Immature natural killer cell (primary cell): ENCODE measurements around the gene MED13L. TPM values are rescaled to one million over a fixed set of nuclear protein-coding genes. Genes with fewer than 3 reads are reported as not detected.
A peak's percentile ranks its signal among the peaks of the same experiment; 100 is the strongest.
"Not testable (repeated sequence)": the region's sequence is repeated elsewhere in the genome, so short reads cannot be mapped to it uniquely, and the experiment has no call there.

Source experiments
- DNase-seq, 3 donors: peaks; one replicate each; pipeline ENCODE4 v3.0.0; 2022; ENCODE audit warnings: mixed read lengths in 1 of 3
- H3K27ac Mint-ChIP-seq, 6 donors: one replicate each; pipeline ENCODE4 v1.8.0; 2020; ENCODE audit warnings: mixed read lengths in 6 of 6, mild to moderate bottlenecking in 5 of 6, inconsistent platforms in 4 of 6, moderate library complexity in 3 of 6
- H3K27me3 Mint-ChIP-seq, 3 donors: one replicate each; pipeline ENCODE4 v1.8.0; 2020 to 2021; ENCODE audit warnings: low read depth in 3 of 3, mild to moderate bottlenecking in 3 of 3, mixed read lengths in 3 of 3, moderate library complexity in 3 of 3, inconsistent platforms in 1 of 3
- H3K36me3 Mint-ChIP-seq, 3 donors: one replicate each; pipeline ENCODE4 v1.8.0; 2020; ENCODE audit warnings: mixed read lengths in 3 of 3, inconsistent platforms in 2 of 3, mild to moderate bottlenecking in 2 of 3
- H3K4me1 Mint-ChIP-seq, 2 donors: one replicate each; pipeline ENCODE4 v1.8.0; 2020; ENCODE audit warnings: inconsistent platforms in 2 of 2, mild to moderate bottlenecking in 2 of 2, mixed read lengths in 2 of 2, moderate library complexity in 1 of 2
- H3K4me3 Mint-ChIP-seq, 5 donors: one replicate each; pipeline ENCODE4 v1.8.0; 2020; ENCODE audit warnings: mild to moderate bottlenecking in 5 of 5, mixed read lengths in 5 of 5, inconsistent platforms in 3 of 5, moderate library complexity in 3 of 5
- H3K9me3 Mint-ChIP-seq, 6 donors: one replicate each; pipeline ENCODE4 v1.8.0; 2020; ENCODE audit warnings: mild to moderate bottlenecking in 6 of 6, mixed read lengths in 6 of 6, inconsistent platforms in 4 of 6, moderate library complexity in 3 of 6
- polyA plus RNA-seq, 3 donors: library from polyadenylated mRNA; unstranded; fragments of 300-500 nt; fragmentation: Illumina TruSeq; gene quantifications; one replicate each; pipeline ENCODE4 v1.2.3, GENCODE V29; 2021

MED13L gene
- polyA plus RNA-seq, 3 donors from 2014 or later, result 2.3 to 10.3 (median 4.9) TPM

DNA sequence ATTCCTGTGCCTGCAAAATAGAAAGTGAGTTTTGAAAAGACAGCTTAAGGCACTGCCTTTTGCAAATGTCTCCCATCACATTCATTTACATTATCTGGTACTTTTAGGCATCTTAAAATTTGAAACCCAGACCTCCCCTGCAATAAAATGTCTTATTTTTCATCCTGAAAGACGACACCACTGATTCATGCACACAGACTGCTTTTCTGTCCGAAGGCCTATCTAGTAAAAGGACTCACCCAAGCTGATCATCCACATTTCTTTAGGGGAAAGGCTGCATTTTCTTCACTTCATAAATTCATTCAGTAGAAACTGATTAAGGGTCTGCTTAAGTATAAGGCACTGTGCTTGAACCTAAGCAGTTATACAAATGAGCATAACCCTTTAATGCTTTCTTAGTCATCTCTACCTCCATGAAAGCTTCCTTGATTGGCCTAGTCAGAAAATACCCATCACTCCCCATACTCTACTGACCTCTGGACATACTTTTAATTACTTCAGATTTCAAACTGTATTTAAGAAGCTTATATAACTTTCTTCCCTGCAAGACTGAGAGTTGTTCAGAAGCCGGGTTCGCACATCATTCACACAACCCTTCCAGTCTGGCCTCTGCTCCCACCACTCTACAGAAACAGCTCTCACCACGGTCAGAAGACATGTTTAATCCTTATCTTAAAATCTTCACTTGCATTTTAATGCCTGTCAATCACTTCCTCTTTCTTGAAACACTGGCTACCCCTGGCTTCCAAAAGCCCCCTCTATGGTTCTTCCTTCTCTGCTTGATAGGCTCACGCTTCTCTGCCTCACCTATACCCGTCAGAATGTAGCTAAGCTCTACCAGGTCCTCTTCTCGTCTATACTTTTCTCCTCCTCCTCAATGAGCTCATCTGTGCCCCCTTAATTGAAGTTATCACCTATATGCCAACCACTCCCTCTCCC lies 288.6 kb downstream of the MED13L start:
- DNase-seq, result no peak
- peaks cover 0 to 3% (median 2%) of the 10 kb centered on the region in 3 donors for H3K27me3 Mint-ChIP-seq
- H3K4me3 Mint-ChIP-seq, result no peak overlapping the region
- H3K36me3 Mint-ChIP-seq, result peaks cover 8 to 32% (median 28%) of the 10 kb centered on the region in 3 donors
- H3K9me3 Mint-ChIP-seq, result no peaks in the 10 kb centered on the region
- H3K27ac Mint-ChIP-seq, result peak overlapping the region; percentile 2 to 71 (median 46)
- H3K4me1 Mint-ChIP-seq, result peaks cover 20 to 25% of the 10 kb centered on the region in 2 donors

DNA sequence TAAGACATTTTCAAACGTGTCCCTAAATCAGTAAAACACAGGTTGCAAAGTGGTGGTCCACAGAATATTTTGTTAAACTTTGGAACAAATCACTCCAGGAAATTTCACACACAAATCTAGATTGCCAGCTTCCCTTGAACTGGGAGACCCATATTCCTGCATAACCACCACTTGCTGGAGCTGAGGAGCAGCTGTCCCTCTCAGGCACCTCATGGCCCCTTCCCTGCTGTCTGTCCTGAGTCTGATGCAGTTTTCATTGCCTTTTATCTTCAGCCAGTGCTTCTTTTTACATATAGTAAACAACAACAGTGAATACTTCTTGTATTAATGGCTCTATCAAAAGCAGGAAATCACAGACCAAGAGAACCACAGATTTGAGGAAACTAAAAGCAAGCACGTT lies 289.3 kb downstream of the MED13L start:
- DNase-seq, result no peak

GRCh38 chr12:115984616-115985015 lies 292.9 kb downstream of the MED13L start:
- Mint-ChIP-seq H3K9me3 (no peaks in the 10 kb centered on the region), H3K27me3 (peaks cover 0 to 2% (median 2%) of the 10 kb centered on the region in 3 donors), H3K4me3 (no peak overlapping the region), H3K4me1 (peaks cover 14 to 16% of the 10 kb centered on the region in 2 donors), H3K27ac (no peak overlapping the region), H3K36me3 (peaks cover 5 to 49% (median 34%) of the 10 kb centered on the region in 3 donors)
- no peak for DNase-seq

More for the DNA sequence above, 289.3 kb downstream of the MED13L start:
- peaks cover 20 to 25% of the 10 kb centered on the region in 2 donors for H3K4me1 Mint-ChIP-seq
- H3K4me3 Mint-ChIP-seq, result no peak overlapping the region
- no peaks in the 10 kb centered on the region for H3K9me3 Mint-ChIP-seq
- peak overlapping the region in 2 of 6 donors; percentile 23 to 58 for H3K27ac Mint-ChIP-seq
- H3K36me3 Mint-ChIP-seq, result peaks cover 8 to 34% (median 26%) of the 10 kb centered on the region in 3 donors
- H3K27me3 Mint-ChIP-seq, result peaks cover 0 to 3% (median 2%) of the 10 kb centered on the region in 3 donors

GRCh38 chr12:115983226-115983798 lies 294.2 kb downstream of the MED13L start:
- H3K27ac Mint-ChIP-seq, result no peak overlapping the region
- peaks cover 1 to 3% of the 10 kb centered on the region in 2 donors for H3K4me1 Mint-ChIP-seq
- H3K36me3 Mint-ChIP-seq, result peaks cover 5 to 55% (median 35%) of the 10 kb centered on the region in 3 donors
- peaks cover 0 to 2% (median 2%) of the 10 kb centered on the region in 3 donors for H3K27me3 Mint-ChIP-seq
- H3K4me3 Mint-ChIP-seq, result no peak overlapping the region
- no peak for DNase-seq
- H3K9me3 Mint-ChIP-seq, result no peaks in the 10 kb centered on the region

- Mint-ChIP-seq H3K27me3 (peaks cover 0 to 2% (median 0%) of the 10 kb centered on the region in 3 donors), H3K4me1 (peaks cover 0 to 2% of the 10 kb centered on the region in 2 donors), H3K4me3 (no peak overlapping the region), H3K9me3 (no peaks in the 10 kb centered on the region), H3K36me3 (peaks cover 5 to 56% (median 32%) of the 10 kb centered on the region in 3 donors), H3K27ac (no peak overlapping the region)
- DNase-seq, result no peak
Measured at GRCh38 chr12:115980339-115980738, 297.2 kb downstream of the MED13L start.

GRCh38 chr12:115979851-115980250 lies 297.6 kb downstream of the MED13L start:
- Mint-ChIP-seq H3K36me3 (peaks cover 5 to 61% (median 37%) of the 10 kb centered on the region in 3 donors), H3K27me3 (peaks cover 0 to 2% (median 0%) of the 10 kb centered on the region in 3 donors), H3K27ac (no peak overlapping the region), H3K9me3 (no peaks in the 10 kb centered on the region), H3K4me1 (peaks cover 0 to 2% of the 10 kb centered on the region in 2 donors), H3K4me3 (no peak overlapping the region)
- DNase-seq, result no peak

DNA sequence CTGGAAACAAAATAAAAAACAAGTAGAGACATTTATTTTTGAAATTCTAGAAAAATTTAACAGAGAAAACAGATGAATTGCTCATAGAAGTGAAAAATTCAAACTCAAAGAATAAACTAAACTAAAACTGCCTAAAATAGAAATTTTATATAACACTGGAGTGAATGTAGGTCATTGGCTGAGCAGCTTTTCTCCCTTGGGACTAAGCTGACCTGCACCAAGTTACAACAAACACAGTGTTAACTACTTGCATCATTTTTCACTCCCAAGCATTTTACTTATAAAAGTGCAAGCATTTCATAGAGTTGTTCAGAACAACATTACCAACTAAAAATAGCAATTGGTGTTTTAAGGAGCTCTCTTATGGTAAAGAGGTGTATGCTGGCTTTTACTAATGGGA lies 298.1 kb downstream of the MED13L start:
- H3K27me3 Mint-ChIP-seq, result peaks cover 0 to 2% (median 0%) of the 10 kb centered on the region in 3 donors
- no peak for DNase-seq
- H3K4me1 Mint-ChIP-seq, result peaks cover 0 to 2% of the 10 kb centered on the region in 2 donors
- H3K9me3 Mint-ChIP-seq, result no peaks in the 10 kb centered on the region
- no peak overlapping the region for H3K27ac Mint-ChIP-seq
- H3K4me3 Mint-ChIP-seq, result no peak overlapping the region
- peaks cover 5 to 62% (median 36%) of the 10 kb centered on the region in 3 donors for H3K36me3 Mint-ChIP-seq

DNA sequence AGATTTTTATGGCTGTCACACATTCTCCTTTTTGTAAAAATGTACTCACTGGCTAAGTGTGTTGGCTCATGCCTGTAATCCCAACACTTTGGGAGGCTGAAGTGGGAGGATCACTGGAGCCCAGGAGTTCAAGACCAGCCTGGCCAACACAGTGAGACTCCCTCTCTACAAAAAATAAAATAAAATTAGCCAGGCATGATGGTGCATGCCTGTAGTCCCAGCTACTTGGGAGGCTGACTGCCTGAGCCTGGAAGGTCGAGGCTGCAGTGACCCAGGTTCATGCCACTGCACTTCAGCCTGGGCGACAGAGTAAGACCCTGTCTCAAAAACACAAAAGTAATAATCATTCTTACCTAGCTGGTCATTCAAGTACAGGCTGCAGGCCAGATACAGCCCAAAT lies 300.7 kb downstream of the MED13L start:
- peaks cover 6 to 59% (median 30%) of the 10 kb centered on the region in 3 donors for H3K36me3 Mint-ChIP-seq
- DNase-seq, H3K4me3 Mint-ChIP-seq, H3K27ac Mint-ChIP-seq, H3K27me3 Mint-ChIP-seq, H3K4me1 Mint-ChIP-seq, H3K9me3 Mint-ChIP-seq: not testable (repeated sequence)

- H3K36me3 Mint-ChIP-seq, result peaks cover 12 to 64% (median 32%) of the 10 kb centered on the region in 3 donors
- no peaks in the 10 kb centered on the region for H3K27me3 Mint-ChIP-seq
- H3K4me3 Mint-ChIP-seq, result no peak overlapping the region
- DNase-seq, result no peak
- H3K4me1 Mint-ChIP-seq, result peaks cover 0 to 2% of the 10 kb centered on the region in 2 donors
- H3K27ac Mint-ChIP-seq, result no peak overlapping the region
- no peaks in the 10 kb centered on the region for H3K9me3 Mint-ChIP-seq
Measured at GRCh38 chr12:115975411-115975810, 302.1 kb downstream of the MED13L start.

DNA sequence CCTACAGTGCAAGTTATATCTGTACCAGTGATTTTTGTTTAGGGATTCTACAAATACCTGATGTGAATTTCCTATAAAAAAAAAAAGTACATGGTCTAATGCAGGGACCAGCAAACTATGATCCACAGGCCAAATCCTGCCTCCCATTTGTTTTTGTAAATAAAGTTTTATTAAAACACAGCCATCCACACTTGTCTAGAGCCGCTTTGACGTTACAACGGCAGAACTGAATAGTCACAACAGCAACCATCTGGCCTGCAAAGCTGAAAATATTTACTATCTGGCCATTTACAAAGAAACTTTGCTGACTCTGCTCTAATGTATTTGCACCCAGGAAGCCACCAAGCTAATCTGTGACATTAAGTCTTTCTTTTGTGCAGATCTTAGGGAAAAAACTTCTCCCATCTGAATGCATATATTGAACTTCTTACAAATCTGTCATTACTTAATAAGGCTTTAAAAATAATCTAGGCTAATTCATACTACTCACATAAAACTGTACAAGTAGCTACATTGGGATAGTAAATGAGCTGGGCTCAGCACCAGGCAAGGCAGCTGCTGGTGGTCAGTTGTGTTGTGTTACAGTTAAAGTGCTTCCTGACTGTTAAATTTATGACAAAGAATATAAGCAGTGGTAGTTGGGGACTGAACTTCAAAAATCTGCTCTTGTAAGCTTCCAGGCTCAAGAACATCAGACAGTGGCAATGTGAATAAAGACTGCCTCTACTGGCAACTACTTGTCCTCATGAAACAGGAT lies 303.3 kb downstream of the MED13L start:
- no peak overlapping the region for H3K4me3 Mint-ChIP-seq
- H3K9me3 Mint-ChIP-seq, result no peaks in the 10 kb centered on the region
- H3K4me1 Mint-ChIP-seq, result peaks cover 0 to 2% of the 10 kb centered on the region in 2 donors
- no peaks in the 10 kb centered on the region for H3K27me3 Mint-ChIP-seq
- H3K36me3 Mint-ChIP-seq, result peaks cover 15 to 65% (median 26%) of the 10 kb centered on the region in 3 donors
- H3K27ac Mint-ChIP-seq, result no peak overlapping the region
- DNase-seq, result no peak

- DNase-seq, result no peak
- no peaks in the 10 kb centered on the region for H3K27me3 Mint-ChIP-seq
- H3K4me1 Mint-ChIP-seq, result peaks cover 0 to 2% of the 10 kb centered on the region in 2 donors
- no peak overlapping the region for H3K4me3 Mint-ChIP-seq
- peak overlapping the region in 2 of 6 donors; percentile 35 to 66 for H3K27ac Mint-ChIP-seq
- H3K36me3 Mint-ChIP-seq, result peaks cover 18 to 70% (median 29%) of the 10 kb centered on the region in 3 donors
- H3K9me3 Mint-ChIP-seq, result no peaks in the 10 kb centered on the region
Measured at GRCh38 chr12:115973066-115973465, 304.4 kb downstream of the MED13L start.

GRCh38 chr12:115972241-115972640 lies 305.3 kb downstream of the MED13L start:
- Mint-ChIP-seq H3K4me1 (peaks cover 1 to 2% of the 10 kb centered on the region in 2 donors), H3K36me3 (peaks cover 18 to 70% (median 30%) of the 10 kb centered on the region in 3 donors)

DNA sequence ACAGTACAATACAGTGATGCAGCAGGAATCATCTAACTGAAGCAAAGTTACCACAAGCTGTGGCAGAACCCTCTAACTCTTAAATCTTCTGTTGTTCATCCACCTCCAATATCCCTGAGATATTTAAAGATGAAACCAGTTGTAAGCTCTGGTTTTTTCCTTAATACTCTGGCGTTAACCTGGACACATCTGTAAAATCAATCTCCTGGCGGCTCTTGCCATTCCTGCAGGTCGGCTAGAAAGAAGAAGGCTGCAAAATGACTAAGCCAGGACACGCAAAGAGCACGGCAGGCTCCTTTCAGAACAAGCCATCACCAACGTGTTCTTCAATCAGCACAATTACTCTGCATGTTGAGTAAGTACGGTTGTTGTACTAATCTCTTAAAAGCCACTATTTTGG lies 309.3 kb downstream of the MED13L start:
- no peak for DNase-seq
- Mint-ChIP-seq H3K9me3 (no peaks in the 10 kb centered on the region), H3K4me1 (peaks cover 0 to 4% of the 10 kb centered on the region in 2 donors), H3K27ac (no peak overlapping the region), H3K36me3 (peaks cover 34 to 76% (median 41%) of the 10 kb centered on the region in 3 donors), H3K4me3 (no peak overlapping the region), H3K27me3 (peaks cover 0 to 3% (median 0%) of the 10 kb centered on the region in 3 donors)

More at GRCh38 chr12:115972241-115972640, 305.3 kb downstream of the MED13L start:
- Mint-ChIP-seq H3K9me3 (no peaks in the 10 kb centered on the region), H3K27ac (no peak overlapping the region), H3K4me3 (no peak overlapping the region), H3K27me3 (peaks cover 0 to under 1% (median 0%) of the 10 kb centered on the region in 3 donors)
- DNase-seq, result no peak
